OCI-LY7 (cell line): Measurements from ENCODE around the gene CCDC78.

Source experiments
- EZH2phosphoT487 ChIP-seq: fragments of 200-600 bp; sonication (generic); IDR thresholded peaks from 2 replicates; pipeline ENCODE4 v1.6.1; 2018; ENCODE audit warnings: low read depth, borderline replicate concordance, mild to moderate bottlenecking, mixed run types, antibody characterized with exemption, low read length, moderate library complexity, mixed read lengths
- TF ChIP-seq, protein P1 (sequence below): fragments of 200-600 bp; sonication (generic); conservative IDR thresholded peaks from 2 replicates; pipeline ENCODE4 v1.5.1; 2014; ENCODE audit warnings: mild to moderate bottlenecking, antibody characterized with exemption, low read length, moderate library complexity, mixed read lengths

DNA sequence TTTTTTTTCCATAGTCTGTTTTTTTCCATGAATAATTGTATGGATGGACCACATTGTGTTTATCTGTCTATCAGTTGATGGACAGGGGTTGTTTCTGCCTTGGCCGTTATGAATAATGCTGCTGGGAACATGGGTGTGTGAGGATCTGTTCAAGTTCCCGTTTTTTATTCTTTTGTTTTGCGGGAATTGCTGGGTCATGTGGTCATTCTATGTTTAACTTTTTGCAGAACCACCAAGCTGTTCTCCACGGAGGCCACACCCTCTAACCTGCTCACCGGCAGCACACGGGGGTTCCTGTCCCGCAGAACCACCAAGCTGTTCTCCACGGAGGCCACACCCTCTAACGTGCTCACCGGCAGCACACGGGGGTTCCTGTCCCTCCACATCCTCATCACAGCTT is 28.4 kb upstream of the CCDC78 start:
- TF ChIP-seq, protein P1, sequence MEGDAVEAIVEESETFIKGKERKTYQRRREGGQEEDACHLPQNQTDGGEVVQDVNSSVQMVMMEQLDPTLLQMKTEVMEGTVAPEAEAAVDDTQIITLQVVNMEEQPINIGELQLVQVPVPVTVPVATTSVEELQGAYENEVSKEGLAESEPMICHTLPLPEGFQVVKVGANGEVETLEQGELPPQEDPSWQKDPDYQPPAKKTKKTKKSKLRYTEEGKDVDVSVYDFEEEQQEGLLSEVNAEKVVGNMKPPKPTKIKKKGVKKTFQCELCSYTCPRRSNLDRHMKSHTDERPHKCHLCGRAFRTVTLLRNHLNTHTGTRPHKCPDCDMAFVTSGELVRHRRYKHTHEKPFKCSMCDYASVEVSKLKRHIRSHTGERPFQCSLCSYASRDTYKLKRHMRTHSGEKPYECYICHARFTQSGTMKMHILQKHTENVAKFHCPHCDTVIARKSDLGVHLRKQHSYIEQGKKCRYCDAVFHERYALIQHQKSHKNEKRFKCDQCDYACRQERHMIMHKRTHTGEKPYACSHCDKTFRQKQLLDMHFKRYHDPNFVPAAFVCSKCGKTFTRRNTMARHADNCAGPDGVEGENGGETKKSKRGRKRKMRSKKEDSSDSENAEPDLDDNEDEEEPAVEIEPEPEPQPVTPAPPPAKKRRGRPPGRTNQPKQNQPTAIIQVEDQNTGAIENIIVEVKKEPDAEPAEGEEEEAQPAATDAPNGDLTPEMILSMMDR: no peak
- TF ChIP-seq EZH2phosphoT487: no peak
